Smooth muscle cell (in vitro differentiated cells): ENCODE data around the gene BCL2L15. TPM values are rescaled to one million over a fixed set of nuclear protein-coding genes. Genes with fewer than 3 reads are reported as not detected.

Source experiments
- DNase-seq: peaks from one replicate; lab custom pipeline; 2025; ENCODE audit not compliant: unreplicated experiment; lab: John Stamatoyannopoulos, UW
- H2AFZ ChIP-seq: fragments of 200-600 bp; sonication (generic); 2 replicates; pipeline ENCODE4 v1.6.0; 2016; ENCODE audit warnings: antibody characterized with exemption, low read depth, mild to moderate bottlenecking
- H3F3A ChIP-seq: fragments of 200-600 bp; sonication (generic); 2 replicates; pipeline ENCODE4 v1.6.0; 2017; ENCODE audit warnings: antibody characterized with exemption, low read depth
- H3K27ac ChIP-seq: fragments of 200-600 bp; sonication (generic); 2 replicates; pipeline ENCODE4 v1.5.1; 2016; ENCODE audit warnings: low read depth, mild to moderate bottlenecking
- H3K27me3 ChIP-seq: fragments of 200-600 bp; sonication (generic); 2 replicates; pipeline ENCODE4 v1.6.1; 2016; ENCODE audit warnings: low read depth, mild to moderate bottlenecking
- H3K36me3 ChIP-seq: fragments of 200-600 bp; sonication (generic); 2 replicates; pipeline ENCODE4 v1.5.1; 2016; ENCODE audit warnings: low read depth
- H3K4me1 ChIP-seq: fragments of 200-600 bp; sonication (generic); 2 replicates; pipeline ENCODE4 v1.5.1; 2016; ENCODE audit warnings: low read depth
- H3K4me2 ChIP-seq: fragments of 200-600 bp; sonication (generic); 2 replicates; pipeline ENCODE4 v1.6.0; 2016; ENCODE audit warnings: mild to moderate bottlenecking
- H3K4me3 ChIP-seq: fragments of 200-600 bp; sonication (generic); 2 replicates; pipeline ENCODE4 v1.5.1; 2016; ENCODE audit warnings: mild to moderate bottlenecking
- H3K79me2 ChIP-seq: fragments of 200-600 bp; sonication (generic); 2 replicates; pipeline ENCODE4 v1.6.0; 2016; ENCODE audit warnings: low read depth, mild to moderate bottlenecking
- H3K9ac ChIP-seq: fragments of 200-600 bp; sonication (generic); 2 replicates; pipeline ENCODE4 v1.6.0; 2016; ENCODE audit warnings: low read depth
- H3K9me3 ChIP-seq: fragments of 200-600 bp; sonication (generic); replicated peaks from 2 replicates; pipeline ENCODE4 v1.5.1; 2016; ENCODE audit warnings: low read depth
- H4K20me1 ChIP-seq: fragments of 200-600 bp; sonication (generic); 2 replicates; pipeline ENCODE4 v1.6.0; 2016; ENCODE audit warnings: low read depth
- CTCF ChIP-seq: fragments of 200-600 bp; sonication (generic); IDR thresholded peaks from 2 replicates; pipeline ENCODE4 v1.5.1; 2017; ENCODE audit warnings: borderline replicate concordance, mild to moderate bottlenecking, antibody characterized with exemption; ENCODE audit not compliant: insufficient read depth, poor library complexity, severe bottlenecking
- WGBS: methylation state at CpG from one replicate; pipeline ENCODE4 v1.1.7; 2016; ENCODE audit warnings: low lambda C conversion rate; 5-methylcytosine and 5-hydroxymethylcytosine counted together
- polyA plus RNA-seq: library from polyadenylated mRNA; unstranded; fragments of >200 nt; fragmentation: Nextera tagmentation; extraction: Ambion mirVana; gene quantifications from 2 replicates; pipeline ENCODE4 v1.2.1, GENCODE V29; 2016
- total RNA-seq: library from RNA; depleted of rRNA; stranded (reverse); fragments of >200 nt; gene quantifications from 2 replicates; pipeline ENCODE4 v1.2.3, GENCODE V29; 2014

The BCL2L15 gene
- total and polyA plus RNA-seq, 2 experiments from 2014 or later, result 0.13 TPM; not detected in 1

DNA sequence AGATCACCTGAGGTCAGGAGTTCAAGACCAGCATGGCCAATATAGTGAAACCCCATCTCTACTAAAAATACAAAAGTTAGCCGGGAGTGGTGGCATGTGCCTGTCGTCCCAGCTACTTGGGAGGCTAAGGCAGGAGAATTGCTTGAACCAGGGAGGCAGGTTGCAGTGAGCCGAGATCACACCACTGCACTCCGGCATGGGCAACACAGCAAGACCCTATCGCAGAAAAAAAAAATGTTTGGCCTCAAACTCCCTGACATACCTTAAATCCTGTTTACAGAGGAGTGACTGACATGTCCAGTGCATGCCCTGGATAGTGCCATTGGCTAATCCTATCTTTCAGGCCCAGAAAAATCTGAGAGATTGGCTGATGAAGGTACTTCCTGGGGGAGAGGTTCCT lies 29.6 kb upstream of the BCL2L15 start:
- no peak overlapping the region for H3K4me2 ChIP-seq
- no peak for TF ChIP-seq CTCF
- no peaks in the 10 kb centered on the region for H3K79me2 ChIP-seq
- H3F3A ChIP-seq, result no peaks in the 10 kb centered on the region
- H3K9me3 ChIP-seq, result no peaks in the 10 kb centered on the region
- no peak overlapping the region for H2AFZ ChIP-seq
- no peak overlapping the region for H3K9ac ChIP-seq
- no peaks in the 10 kb centered on the region for H3K27me3 ChIP-seq
- no peaks in the 10 kb centered on the region for H4K20me1 ChIP-seq
- 91% methylated on average over 5 of the region's 5 CpGs for WGBS
- no peaks in the 10 kb centered on the region for H3K36me3 ChIP-seq
- DNase-seq, result no peak
- no peak overlapping the region for H3K4me3 ChIP-seq
- no peaks in the 10 kb centered on the region for H3K4me1 ChIP-seq
- no peak overlapping the region for H3K27ac ChIP-seq

- no peaks in the 10 kb centered on the region for H3F3A ChIP-seq
Measured at GRCh38 chr1:113913887-113914664, 26.7 kb upstream of the BCL2L15 start.

DNA sequence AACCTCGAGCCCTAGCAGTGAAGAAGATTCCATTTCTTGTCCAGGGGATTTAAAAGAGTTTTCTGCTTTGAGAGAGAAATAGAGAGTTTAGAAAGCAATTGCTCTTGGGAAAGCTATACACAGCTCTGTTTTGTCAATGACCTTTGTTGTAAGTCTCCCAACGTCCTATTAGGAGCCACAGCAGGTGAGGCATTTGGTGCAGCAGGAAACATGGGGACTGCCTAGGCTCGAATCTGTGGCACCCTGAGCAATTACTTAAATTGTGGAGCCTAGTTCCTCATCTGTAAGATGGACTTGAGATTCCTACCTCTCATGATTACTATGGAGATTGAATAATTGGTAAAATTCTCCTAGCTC lies 25.9 kb upstream of the BCL2L15 start:
- H3K4me3 ChIP-seq, result no peak overlapping the region
- no peaks in the 10 kb centered on the region for H3K4me1 ChIP-seq
- H3F3A ChIP-seq, result no peaks in the 10 kb centered on the region
- H3K79me2 ChIP-seq, result no peaks in the 10 kb centered on the region
- H3K36me3 ChIP-seq, result no peaks in the 10 kb centered on the region
- WGBS, result 94% methylated on average over 3 of the region's 3 CpGs
- H3K9ac ChIP-seq, result no peak overlapping the region
- no peak overlapping the region for H3K27ac ChIP-seq
- H3K4me2 ChIP-seq, result no peak overlapping the region
- no peaks in the 10 kb centered on the region for H3K9me3 ChIP-seq
- no peak for TF ChIP-seq CTCF
- no peaks in the 10 kb centered on the region for H4K20me1 ChIP-seq
- no peaks in the 10 kb centered on the region for H3K27me3 ChIP-seq
- DNase-seq, result no peak
- no peak overlapping the region for H2AFZ ChIP-seq

More at GRCh38 chr1:113913887-113914664, 26.7 kb upstream of the BCL2L15 start:
- H3K4me2 ChIP-seq, result no peak overlapping the region
- TF ChIP-seq CTCF, result no peak
- H2AFZ ChIP-seq, result no peak overlapping the region
- no peak overlapping the region for H3K4me3 ChIP-seq
- H3K27me3 ChIP-seq, result no peaks in the 10 kb centered on the region
- no peaks in the 10 kb centered on the region for H4K20me1 ChIP-seq
- no peaks in the 10 kb centered on the region for H3K79me2 ChIP-seq
- H3K4me1 ChIP-seq, result no peaks in the 10 kb centered on the region
- no peak overlapping the region for H3K9ac ChIP-seq
- H3K9me3 ChIP-seq, result no peaks in the 10 kb centered on the region
- WGBS, result 95% methylated on average over 5 of the region's 5 CpGs
- H3K27ac ChIP-seq, result no peak overlapping the region
- H3K36me3 ChIP-seq, result no peaks in the 10 kb centered on the region
- no peak for DNase-seq
